ENCODE data around the gene FAM89B.

FAM89B gene

DNA sequence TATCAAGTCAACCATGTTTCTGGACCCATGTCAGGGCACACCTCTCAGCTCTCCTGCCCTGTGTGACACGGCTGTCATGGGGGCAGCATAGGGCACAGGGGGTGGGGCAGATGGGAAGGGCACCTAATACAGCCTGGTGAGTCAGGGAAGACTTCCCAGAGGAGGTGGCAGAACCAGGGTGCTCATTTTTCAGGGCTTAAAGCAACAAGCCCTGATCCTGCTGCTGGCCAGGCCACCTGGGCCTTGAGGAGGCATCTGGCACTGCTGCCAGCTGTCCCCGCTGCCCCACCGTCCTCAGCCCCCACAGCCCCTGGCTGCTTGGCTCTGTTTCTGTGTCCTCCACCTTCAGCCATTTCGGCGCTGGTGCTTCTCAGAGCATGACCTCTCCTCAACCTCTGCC lies 37.3 kb downstream of the FAM89B start:
- peaks cover 22 to 25% of the 10 kb centered on the region in 2 donors for H3K4me1 ChIP-seq (ENCODE audit: control insufficient read depth in 2 of 2, insufficient read depth in 1 of 2, low read depth in 1 of 2, low read length in 2 of 2)
- no peak overlapping the region for H4K91ac ChIP-seq (ENCODE audit: low read depth, low read length, poor library complexity)
- H3K4ac ChIP-seq (ENCODE audit: low read length), result no peak overlapping the region
- no peak for DNase-seq (ENCODE audit: low spot score)
- H2BK5ac ChIP-seq (ENCODE audit: low read length), result no peak overlapping the region
- H2BK15ac ChIP-seq (ENCODE audit: low read length), result no peak overlapping the region
- peaks cover 13% of the 10 kb centered on the region for H3K79me1 ChIP-seq (ENCODE audit: low read depth, low read length)
- peaks cover 31 to 80% of the 10 kb centered on the region in 2 donors for H3K36me3 ChIP-seq (replicated peaks in 1 of 2; ENCODE audit: control insufficient read depth in 2 of 2, insufficient read depth in 2 of 2, low read length in 2 of 2)
- no peak overlapping the region for H3K4me3 ChIP-seq (ENCODE audit: low read length in 2 of 2)
- no peak overlapping the region for H3K14ac ChIP-seq (ENCODE audit: low read length)
- no peak overlapping the region for H3K9ac ChIP-seq (ENCODE audit: low read depth, low read length, poor library complexity)
- H3K23ac ChIP-seq (ENCODE audit: low read depth, low read length, poor library complexity), result peak overlapping the region; percentile 81
- H3K9me3 ChIP-seq (replicated peaks in 1 of 2; ENCODE audit: control insufficient read depth in 2 of 2, insufficient read depth in 1 of 2, low read depth in 1 of 2, low read length in 2 of 2), result no peaks in the 10 kb centered on the region
- H3K27ac ChIP-seq (replicated peaks; ENCODE audit: low read length), result no peak overlapping the region
- H2AK5ac ChIP-seq (ENCODE audit: low read depth, low read length), result no peak overlapping the region
- WGBS, 2 donors (ENCODE audit: extremely low coverage in 2 of 2, insufficient read length in 2 of 2, insufficient replicate concordance in 1 of 2), result no CpG with 5 or more reads among the region's 5 CpGs
- peak overlapping the region; percentile 8 for H3K18ac ChIP-seq (ENCODE audit: low read length)
- H3K4me2 ChIP-seq (ENCODE audit: insufficient read depth, low read length, poor library complexity, severe bottlenecking), result no peak overlapping the region
- H2BK120ac ChIP-seq (ENCODE audit: low read depth, low read length), result no peak overlapping the region
- no peak overlapping the region for H4K8ac ChIP-seq (ENCODE audit: low read depth, low read length)
- H3K27me3 ChIP-seq (ENCODE audit: control insufficient read depth in 3 of 3, insufficient read depth in 3 of 3, low read depth in 1 of 3, low read length in 3 of 3), result no peaks in the 10 kb centered on the region
- H2BK12ac ChIP-seq (ENCODE audit: low read length), result no peak overlapping the region
- no peak overlapping the region for H2AFZ ChIP-seq (ENCODE audit: low read length)

DNA sequence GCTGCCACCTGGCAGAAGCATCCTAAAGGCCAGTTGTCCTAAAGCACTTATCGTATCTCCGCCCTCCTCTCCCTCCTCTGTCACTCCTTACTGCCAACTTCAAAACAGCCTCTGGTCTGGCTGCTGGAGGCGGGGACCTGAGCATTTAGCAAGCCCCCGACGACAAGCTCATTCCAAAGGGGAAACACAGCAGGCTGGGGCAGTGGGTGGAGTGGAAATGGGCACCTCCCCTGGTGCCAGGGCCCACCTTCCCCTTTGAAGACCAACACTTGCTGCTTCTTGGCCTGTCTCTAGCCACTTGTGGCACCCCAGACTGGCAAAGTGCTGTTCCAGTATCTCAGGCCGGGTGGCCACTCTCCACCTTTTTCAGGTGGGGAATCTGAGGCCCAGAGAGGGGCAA lies 38.1 kb downstream of the FAM89B start:
- H3K79me1 ChIP-seq (ENCODE audit: low read depth, low read length), result peaks cover 13% of the 10 kb centered on the region
- H3K4me1 ChIP-seq (ENCODE audit: control insufficient read depth in 2 of 2, insufficient read depth in 1 of 2, low read depth in 1 of 2, low read length in 2 of 2), result peaks cover 22 to 25% of the 10 kb centered on the region in 2 donors
- no peak overlapping the region for H2AK5ac ChIP-seq (ENCODE audit: low read depth, low read length)
- no peak overlapping the region for H2BK120ac ChIP-seq (ENCODE audit: low read depth, low read length)
- H2BK12ac ChIP-seq (ENCODE audit: low read length), result no peak overlapping the region
- no peak overlapping the region for H4K8ac ChIP-seq (ENCODE audit: low read depth, low read length)
- H3K9me3 ChIP-seq (replicated peaks in 1 of 2; ENCODE audit: control insufficient read depth in 2 of 2, insufficient read depth in 1 of 2, low read depth in 1 of 2, low read length in 2 of 2), result no peaks in the 10 kb centered on the region
- H3K4me3 ChIP-seq (ENCODE audit: low read length in 2 of 2), result no peak overlapping the region
- H4K91ac ChIP-seq (ENCODE audit: low read depth, low read length, poor library complexity), result no peak overlapping the region
- no peak overlapping the region for H3K14ac ChIP-seq (ENCODE audit: low read length)
- no peak overlapping the region for H3K18ac ChIP-seq (ENCODE audit: low read length)
- no peak for DNase-seq (ENCODE audit: low spot score)
- H3K27ac ChIP-seq (replicated peaks; ENCODE audit: low read length), result no peak overlapping the region
- H3K23ac ChIP-seq (ENCODE audit: low read depth, low read length, poor library complexity), result no peak overlapping the region
- H3K4me2 ChIP-seq (ENCODE audit: insufficient read depth, low read length, poor library complexity, severe bottlenecking), result no peak overlapping the region
- no peak overlapping the region for H3K4ac ChIP-seq (ENCODE audit: low read length)
- H2AFZ ChIP-seq (ENCODE audit: low read length), result no peak overlapping the region
- no CpG with 5 or more reads among the region's 6 CpGs for WGBS, 2 donors (ENCODE audit: extremely low coverage in 2 of 2, insufficient read length in 2 of 2, insufficient replicate concordance in 1 of 2)
- peaks cover 24 to 73% of the 10 kb centered on the region in 2 donors for H3K36me3 ChIP-seq (replicated peaks in 1 of 2; ENCODE audit: control insufficient read depth in 2 of 2, insufficient read depth in 2 of 2, low read length in 2 of 2)
- peak overlapping the region; percentile 57 for H3K9ac ChIP-seq (ENCODE audit: low read depth, low read length, poor library complexity)
- H2BK15ac ChIP-seq (ENCODE audit: low read length), result no peak overlapping the region
- no peaks in the 10 kb centered on the region for H3K27me3 ChIP-seq (ENCODE audit: control insufficient read depth in 3 of 3, insufficient read depth in 3 of 3, low read depth in 1 of 3, low read length in 3 of 3)
- no peak overlapping the region for H2BK5ac ChIP-seq (ENCODE audit: low read length)

DNA sequence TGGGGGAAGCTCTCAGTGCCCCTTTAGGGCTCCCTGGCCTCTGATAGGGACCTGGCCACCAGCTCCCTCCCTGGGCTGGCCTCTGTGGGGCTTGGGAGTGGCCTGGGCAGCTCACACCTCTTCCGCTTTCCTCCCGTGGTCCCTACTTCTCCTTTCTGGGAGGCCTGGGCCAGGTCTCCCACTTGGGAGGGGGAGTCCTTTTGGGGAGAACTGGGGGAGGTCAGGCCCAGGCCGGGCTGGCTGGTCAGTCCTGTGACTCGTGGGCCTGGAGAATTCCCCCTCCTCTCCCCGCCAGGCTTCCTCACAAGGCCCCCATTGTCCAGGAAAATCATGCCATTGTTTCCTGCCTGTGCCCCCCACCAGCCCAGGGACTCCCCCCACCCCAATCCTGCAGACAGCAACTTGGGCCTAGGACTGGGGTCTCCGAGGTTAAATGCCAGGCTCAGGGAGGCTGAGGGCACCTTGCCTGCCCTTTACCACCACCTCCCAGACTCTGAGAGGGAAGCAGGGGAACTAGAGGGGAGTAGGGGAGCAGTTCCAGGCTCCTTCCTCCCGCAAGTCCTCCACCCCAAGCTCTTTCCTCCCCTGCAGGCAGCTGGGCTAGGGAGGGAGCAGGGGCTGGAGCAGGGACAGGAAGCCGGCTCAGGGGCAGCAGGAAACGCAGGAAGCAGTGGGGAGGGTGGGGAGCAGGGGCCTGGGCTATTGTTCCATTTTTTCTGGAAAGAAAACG lies 38.9 kb downstream of the FAM89B start:
- Histone ChIP-seq H3K27me3 (ENCODE audit: control insufficient read depth in 3 of 3, insufficient read depth in 3 of 3, low read depth in 1 of 3, low read length in 3 of 3) (no peaks in the 10 kb centered on the region), H3K27ac (replicated peaks; ENCODE audit: low read length) (no peak overlapping the region), H4K8ac (ENCODE audit: low read depth, low read length) (no peak overlapping the region), H3K14ac (ENCODE audit: low read length) (no peak overlapping the region), H3K9me3 (replicated peaks in 1 of 2; ENCODE audit: control insufficient read depth in 2 of 2, insufficient read depth in 1 of 2, low read depth in 1 of 2, low read length in 2 of 2) (no peaks in the 10 kb centered on the region), H3K4me2 (ENCODE audit: insufficient read depth, low read length, poor library complexity, severe bottlenecking) (no peak overlapping the region), H2AK5ac (ENCODE audit: low read depth, low read length) (no peak overlapping the region), H2BK120ac (ENCODE audit: low read depth, low read length) (no peak overlapping the region), H3K23ac (ENCODE audit: low read depth, low read length, poor library complexity) (no peak overlapping the region), H3K79me1 (ENCODE audit: low read depth, low read length) (peaks cover 13% of the 10 kb centered on the region), H2BK15ac (ENCODE audit: low read length) (no peak overlapping the region), H2AFZ (ENCODE audit: low read length) (no peak overlapping the region), H3K36me3 (replicated peaks in 1 of 2; ENCODE audit: control insufficient read depth in 2 of 2, insufficient read depth in 2 of 2, low read length in 2 of 2) (peaks cover 18 to 65% of the 10 kb centered on the region in 2 donors), H3K4me1 (ENCODE audit: control insufficient read depth in 2 of 2, insufficient read depth in 1 of 2, low read depth in 1 of 2, low read length in 2 of 2) (peaks cover 23 to 25% of the 10 kb centered on the region in 2 donors), H2BK12ac (ENCODE audit: low read length) (peak overlapping the region; percentile 52), H3K18ac (ENCODE audit: low read length) (peak overlapping the region; percentile 73), H2BK5ac (ENCODE audit: low read length) (no peak overlapping the region), H3K4me3 (ENCODE audit: low read length in 2 of 2) (peak overlapping the region in 1 of 2 donors; percentile 98), H4K91ac (ENCODE audit: low read depth, low read length, poor library complexity) (no peak overlapping the region), H3K4ac (ENCODE audit: low read length) (peak overlapping the region; percentile 71), H3K9ac (ENCODE audit: low read depth, low read length, poor library complexity) (peak overlapping the region; percentile 68)
- no CpG with 5 or more reads among the region's 10 CpGs for WGBS, 2 donors (ENCODE audit: extremely low coverage in 2 of 2, insufficient read length in 2 of 2, insufficient replicate concordance in 1 of 2)
- DNase-seq (ENCODE audit: low spot score), result no peak

DNA sequence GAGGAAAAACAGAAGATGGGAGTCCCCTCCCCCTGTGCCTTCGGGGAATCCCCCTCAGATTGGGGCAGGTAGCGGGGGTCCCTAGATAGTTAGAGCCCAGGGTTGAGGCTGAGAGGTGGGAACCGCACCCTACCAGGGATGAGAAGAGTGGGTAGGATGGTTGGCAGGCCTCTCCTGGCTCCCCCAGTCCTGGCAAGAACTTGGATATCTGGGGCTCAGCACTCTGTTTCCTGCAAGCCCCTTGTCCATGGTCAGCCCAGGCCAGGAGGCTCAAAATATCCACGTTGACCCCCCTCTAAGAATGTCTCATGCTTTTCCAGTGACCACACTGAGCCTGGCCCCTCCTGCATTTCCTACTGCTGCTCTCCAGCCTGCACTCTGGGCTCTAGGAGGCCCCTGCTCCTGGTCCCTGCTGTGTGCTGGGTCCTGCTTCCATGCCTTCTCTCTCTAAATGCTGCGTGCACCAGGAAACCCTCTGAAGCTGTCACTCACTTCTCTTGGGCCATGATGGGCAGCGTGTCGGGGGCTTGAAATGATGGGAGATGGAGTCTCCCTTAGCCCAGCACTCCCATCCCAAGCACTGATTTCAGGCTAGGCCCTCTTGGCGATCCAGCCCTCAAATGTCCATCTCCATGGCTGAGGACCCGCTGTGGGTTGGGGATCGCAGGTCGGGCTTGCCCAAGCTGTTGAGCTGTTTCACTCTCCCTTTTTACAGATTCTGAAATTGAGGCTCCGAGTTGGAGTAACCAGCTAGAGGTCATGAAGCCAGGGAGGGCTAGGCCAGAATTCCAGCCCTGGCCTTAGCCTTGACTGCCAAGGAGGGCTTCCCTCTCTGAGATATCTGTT lies 39.6 kb downstream of the FAM89B start:
- DNase-seq (ENCODE audit: low spot score), result no peak

More for the DNA sequence above, 39.6 kb downstream of the FAM89B start:
- Histone ChIP-seq H2BK15ac (ENCODE audit: low read length) (no peak overlapping the region), H2BK12ac (ENCODE audit: low read length) (no peak overlapping the region), H2AK5ac (ENCODE audit: low read depth, low read length) (peak overlapping the region; percentile 98), H4K8ac (ENCODE audit: low read depth, low read length) (no peak overlapping the region), H3K4me2 (ENCODE audit: insufficient read depth, low read length, poor library complexity, severe bottlenecking) (peak overlapping the region; percentile 31), H3K9me3 (replicated peaks in 1 of 2; ENCODE audit: control insufficient read depth in 2 of 2, insufficient read depth in 1 of 2, low read depth in 1 of 2, low read length in 2 of 2) (no peaks in the 10 kb centered on the region), H3K4me1 (ENCODE audit: control insufficient read depth in 2 of 2, insufficient read depth in 1 of 2, low read depth in 1 of 2, low read length in 2 of 2) (peaks cover 26 to 31% of the 10 kb centered on the region in 2 donors), H4K91ac (ENCODE audit: low read depth, low read length, poor library complexity) (no peak overlapping the region), H3K4ac (ENCODE audit: low read length) (no peak overlapping the region), H3K9ac (ENCODE audit: low read depth, low read length, poor library complexity) (peak overlapping the region; percentile 50), H2BK120ac (ENCODE audit: low read depth, low read length) (no peak overlapping the region), H3K27me3 (ENCODE audit: control insufficient read depth in 3 of 3, insufficient read depth in 3 of 3, low read depth in 1 of 3, low read length in 3 of 3) (no peaks in the 10 kb centered on the region), H2AFZ (ENCODE audit: low read length) (no peak overlapping the region), H3K4me3 (ENCODE audit: low read length in 2 of 2) (peak overlapping the region in 1 of 2 donors; percentile 98), H3K79me1 (ENCODE audit: low read depth, low read length) (peaks cover 19% of the 10 kb centered on the region), H2BK5ac (ENCODE audit: low read length) (no peak overlapping the region), H3K14ac (ENCODE audit: low read length) (no peak overlapping the region), H3K18ac (ENCODE audit: low read length) (peak overlapping the region; percentile 37), H3K36me3 (replicated peaks in 1 of 2; ENCODE audit: control insufficient read depth in 2 of 2, insufficient read depth in 2 of 2, low read length in 2 of 2) (peaks cover 18 to 63% of the 10 kb centered on the region in 2 donors), H3K27ac (replicated peaks; ENCODE audit: low read length) (no peak overlapping the region), H3K23ac (ENCODE audit: low read depth, low read length, poor library complexity) (peak overlapping the region; percentile 18)
- no CpG with 5 or more reads among the region's 12 CpGs for WGBS, 2 donors (ENCODE audit: extremely low coverage in 2 of 2, insufficient read length in 2 of 2, insufficient replicate concordance in 1 of 2)
